ENCODE measurements around the gene KAT5. TPM values are rescaled to one million over a fixed set of nuclear protein-coding genes. Genes with fewer than 3 reads are reported as not detected.
"Not testable (repeated sequence)": the region's sequence is repeated elsewhere in the genome, so short reads cannot be mapped to it uniquely, and the experiment has no call there.

KAT5 gene
- total RNA-seq, 1 donor from 2014 or later, result 31.0 TPM

GRCh38 chr11:65701686-65702085 lies 10.4 kb upstream of the KAT5 start:
- TF ChIP-seq CTCF (IDR thresholded peaks at IDR 0.05), result no peak
- DNase-seq (ENCODE audit: low spot score in 2 of 2), result no peak
- Histone ChIP-seq H3K36me3 (no peaks in the 10 kb centered on the region), H3K4me3 (no peak overlapping the region), H3K9me3 (no peaks in the 10 kb centered on the region), H3K27ac (no peak overlapping the region), H3K27me3 (no peaks in the 10 kb centered on the region), H3K4me1 (no peaks in the 10 kb centered on the region)
- intact Hi-C loops (cut with DNase I), result no loop called here

GRCh38 chr11:65703846-65704245 lies 8.2 kb upstream of the KAT5 start:
- DNase-seq (ENCODE audit: low spot score in 2 of 2), result no peak
- no peak overlapping the region for H3K27ac ChIP-seq
- no peaks in the 10 kb centered on the region for H3K9me3 ChIP-seq
- H3K4me1 ChIP-seq, result no peaks in the 10 kb centered on the region
- TF ChIP-seq CTCF (IDR thresholded peaks at IDR 0.05), result no peak
- no peak overlapping the region for H3K4me3 ChIP-seq
- H3K36me3 ChIP-seq, result no peaks in the 10 kb centered on the region
- H3K27me3 ChIP-seq, result no peaks in the 10 kb centered on the region
- intact Hi-C loops (cut with DNase I), result no loop called here

GRCh38 chr11:65706303-65706763 lies 5.7 kb upstream of the KAT5 start:
- not testable (repeated sequence) for H3K27ac ChIP-seq, H3K4me1 ChIP-seq, H3K9me3 ChIP-seq, H3K27me3 ChIP-seq, H3K36me3 ChIP-seq
- DNase-seq (ENCODE audit: low spot score in 2 of 2), result peak; percentile 27 to 85
- TF ChIP-seq CTCF (IDR thresholded peaks at IDR 0.05), result peak; percentile 68 to 80 (median 79)
- peak overlapping the region; percentile 18 to 21 for H3K4me3 ChIP-seq
- intact Hi-C loops (cut with DNase I), result loop anchor here (1.0 to 2.0 kb wide), 2 partner anchors 112 to 282 kb away; no protein-coding TSS in a partner anchor

- H3K27ac ChIP-seq; DNase-seq (ENCODE audit: low spot score in 2 of 2); H3K9me3 ChIP-seq; H3K4me3 ChIP-seq; H3K4me1 ChIP-seq; H3K27me3 ChIP-seq; H3K36me3 ChIP-seq: not testable (repeated sequence)
- intact Hi-C loops (cut with DNase I), result loop anchor here (2.0 kb wide), 1 partner anchor 282 kb away; no protein-coding TSS in a partner anchor
Observed at GRCh38 chr11:65707002-65707401, 5.0 kb upstream of the KAT5 start.

- Histone ChIP-seq H3K27me3 (no peaks in the 10 kb centered on the region), H3K9me3 (no peaks in the 10 kb centered on the region), H3K36me3 (peaks cover 0 to 6% of the 10 kb centered on the region in 2 donors), H3K27ac (no peak overlapping the region), H3K4me1 (peaks cover 4 to 17% of the 10 kb centered on the region in 2 donors), H3K4me3 (no peak overlapping the region)
- no peak for DNase-seq (ENCODE audit: low spot score in 2 of 2)
- intact Hi-C loops (cut with DNase I), result no loop called here
- TF ChIP-seq CTCF (IDR thresholded peaks at IDR 0.05), result no peak
Observed at GRCh38 chr11:65708451-65708850, 3.6 kb upstream of the KAT5 start.

- peaks cover 9 to 18% of the 10 kb centered on the region in 2 donors for H3K36me3 ChIP-seq
- peak overlapping the region; percentile 96 to 100 for H3K27ac ChIP-seq
- no peak overlapping the region for H3K4me3 ChIP-seq
- no peaks in the 10 kb centered on the region for H3K9me3 ChIP-seq
- TF ChIP-seq CTCF (IDR thresholded peaks at IDR 0.05), result no peak
- no peak for DNase-seq (ENCODE audit: low spot score in 2 of 2)
- intact Hi-C loops (cut with DNase I), result loop anchor here (2.0 to 10.0 kb wide), 2 partner anchors 61 to 95 kb away; partner anchors contain the start of genes MAP3K11 and PCNX3
- no peaks in the 10 kb centered on the region for H3K27me3 ChIP-seq
- H3K4me1 ChIP-seq, result peaks cover 4 to 19% of the 10 kb centered on the region in 2 donors
Observed at GRCh38 chr11:65709661-65710060, 2.4 kb upstream of the KAT5 start.

Measured in ascending aorta (tissue), 2 donors.